H1 (cell line): ENCODE data around the gene USP10. TPM values are rescaled to one million over a fixed set of nuclear protein-coding genes. Genes with fewer than 3 reads are reported as not detected.

Source experiments
- EP300 ChIP-seq, 2 experiments: IDR thresholded peaks; 1 replicate in 1 of 2; 2 replicates in 1 of 2; pipeline ENCODE4 v1.6.1; 2011 to 2012; ENCODE audit warnings: low read depth in 2 of 2, low read length in 2 of 2, mild to moderate bottlenecking in 2 of 2, borderline replicate concordance in 1 of 2, inconsistent platforms in 1 of 2, moderate library complexity in 1 of 2
- EZH2 ChIP-seq: fragments of 200-600 bp; sonication (generic); IDR thresholded peaks from 2 replicates; pipeline ENCODE4 v1.7.1; 2012; ENCODE audit warnings: low read depth, mild to moderate bottlenecking, moderate library complexity, low read length, inconsistent platforms; ENCODE audit not compliant: severe bottlenecking
- GTF2F1 ChIP-seq: IDR thresholded peaks from 2 replicates; pipeline ENCODE4 v1.6.1; 2012; ENCODE audit warnings: low read depth, low read length, improper control_type of control experiment, borderline replicate concordance
- POLR2AphosphoS5 ChIP-seq: IDR thresholded peaks from 2 replicates; pipeline ENCODE4 v1.6.1; 2011; ENCODE audit warnings: low read depth, low read length
- RAD21 ChIP-seq, 2 experiments: IDR thresholded peaks in 1 of 2; conservative IDR thresholded peaks in 1 of 2; 2 replicates each; pipeline ENCODE4 v1.6.1; 2011; ENCODE audit warnings: low read depth in 2 of 2, low read length in 2 of 2, improper control_type of control experiment in 1 of 2, inconsistent platforms in 1 of 2, mild to moderate bottlenecking in 1 of 2, moderate library complexity in 1 of 2
- polyA plus RNA-seq, 7 experiments: library from polyadenylated mRNA; depleted of rRNA in 3 of 7; stranded (reverse) in 5 of 7; unstranded in 2 of 7; fragments of >200 nt in 5 of 7; fragments of 200-250 nt in 2 of 7; gene quantifications; 1 replicate in 5 of 7; 2 replicates in 1 of 7; 4 replicates in 1 of 7; pipeline versions ENCODE4 v1.2.1 to v1.2.3, GENCODE V29; 2011 to 2013; ENCODE audit warnings: missing spikeins in 2 of 7, mixed read lengths in 2 of 7
- total RNA-seq: library from RNA; stranded (reverse); fragmentation: NEBNext Ultra II Directional; extraction: Animal tissue kit (Norgen Biotek cat#: 25700); gene quantifications from 2 replicates; pipeline ENCODE4 v1.2.1, GENCODE V29; 2021
- TF ChIP-seq, protein P1 (sequence below): fragments of 300-600 bp; sonication (generic); IDR thresholded peaks from 2 replicates; pipeline ENCODE4 v1.7.1; 2012; ENCODE audit warnings: low read length, moderate library complexity, mild to moderate bottlenecking, inconsistent platforms; ENCODE audit not compliant: insufficient replicate concordance

The USP10 gene
- total and polyA plus RNA-seq, 2 of the 8 experiments (the other 6 are each of a cell fraction or from before 2014, with no cell fraction given) = 171 to 195 TPM

DNA sequence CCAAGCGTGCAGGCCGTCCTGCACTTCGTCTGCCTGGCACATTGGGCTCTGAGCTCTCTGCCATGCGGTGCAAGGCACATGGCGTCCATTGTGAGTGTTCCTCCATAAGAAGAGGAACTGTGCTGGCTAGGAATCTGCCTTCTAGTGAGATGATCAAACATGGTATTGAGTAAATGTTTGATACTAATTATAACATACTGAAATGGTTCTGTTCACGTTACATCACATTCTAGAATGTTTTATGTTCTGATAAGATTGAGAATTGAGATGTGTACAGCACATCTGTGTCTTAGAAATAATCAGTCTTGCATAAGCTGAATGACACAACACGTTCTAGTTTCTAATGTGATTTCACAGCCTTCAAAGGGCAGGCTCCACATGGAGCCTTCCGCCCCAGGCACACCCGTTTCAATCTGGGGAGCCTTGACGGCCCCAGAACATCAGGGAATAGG, 42.9 kb downstream of the USP10 start (continued):
- TF ChIP-seq, protein P1, sequence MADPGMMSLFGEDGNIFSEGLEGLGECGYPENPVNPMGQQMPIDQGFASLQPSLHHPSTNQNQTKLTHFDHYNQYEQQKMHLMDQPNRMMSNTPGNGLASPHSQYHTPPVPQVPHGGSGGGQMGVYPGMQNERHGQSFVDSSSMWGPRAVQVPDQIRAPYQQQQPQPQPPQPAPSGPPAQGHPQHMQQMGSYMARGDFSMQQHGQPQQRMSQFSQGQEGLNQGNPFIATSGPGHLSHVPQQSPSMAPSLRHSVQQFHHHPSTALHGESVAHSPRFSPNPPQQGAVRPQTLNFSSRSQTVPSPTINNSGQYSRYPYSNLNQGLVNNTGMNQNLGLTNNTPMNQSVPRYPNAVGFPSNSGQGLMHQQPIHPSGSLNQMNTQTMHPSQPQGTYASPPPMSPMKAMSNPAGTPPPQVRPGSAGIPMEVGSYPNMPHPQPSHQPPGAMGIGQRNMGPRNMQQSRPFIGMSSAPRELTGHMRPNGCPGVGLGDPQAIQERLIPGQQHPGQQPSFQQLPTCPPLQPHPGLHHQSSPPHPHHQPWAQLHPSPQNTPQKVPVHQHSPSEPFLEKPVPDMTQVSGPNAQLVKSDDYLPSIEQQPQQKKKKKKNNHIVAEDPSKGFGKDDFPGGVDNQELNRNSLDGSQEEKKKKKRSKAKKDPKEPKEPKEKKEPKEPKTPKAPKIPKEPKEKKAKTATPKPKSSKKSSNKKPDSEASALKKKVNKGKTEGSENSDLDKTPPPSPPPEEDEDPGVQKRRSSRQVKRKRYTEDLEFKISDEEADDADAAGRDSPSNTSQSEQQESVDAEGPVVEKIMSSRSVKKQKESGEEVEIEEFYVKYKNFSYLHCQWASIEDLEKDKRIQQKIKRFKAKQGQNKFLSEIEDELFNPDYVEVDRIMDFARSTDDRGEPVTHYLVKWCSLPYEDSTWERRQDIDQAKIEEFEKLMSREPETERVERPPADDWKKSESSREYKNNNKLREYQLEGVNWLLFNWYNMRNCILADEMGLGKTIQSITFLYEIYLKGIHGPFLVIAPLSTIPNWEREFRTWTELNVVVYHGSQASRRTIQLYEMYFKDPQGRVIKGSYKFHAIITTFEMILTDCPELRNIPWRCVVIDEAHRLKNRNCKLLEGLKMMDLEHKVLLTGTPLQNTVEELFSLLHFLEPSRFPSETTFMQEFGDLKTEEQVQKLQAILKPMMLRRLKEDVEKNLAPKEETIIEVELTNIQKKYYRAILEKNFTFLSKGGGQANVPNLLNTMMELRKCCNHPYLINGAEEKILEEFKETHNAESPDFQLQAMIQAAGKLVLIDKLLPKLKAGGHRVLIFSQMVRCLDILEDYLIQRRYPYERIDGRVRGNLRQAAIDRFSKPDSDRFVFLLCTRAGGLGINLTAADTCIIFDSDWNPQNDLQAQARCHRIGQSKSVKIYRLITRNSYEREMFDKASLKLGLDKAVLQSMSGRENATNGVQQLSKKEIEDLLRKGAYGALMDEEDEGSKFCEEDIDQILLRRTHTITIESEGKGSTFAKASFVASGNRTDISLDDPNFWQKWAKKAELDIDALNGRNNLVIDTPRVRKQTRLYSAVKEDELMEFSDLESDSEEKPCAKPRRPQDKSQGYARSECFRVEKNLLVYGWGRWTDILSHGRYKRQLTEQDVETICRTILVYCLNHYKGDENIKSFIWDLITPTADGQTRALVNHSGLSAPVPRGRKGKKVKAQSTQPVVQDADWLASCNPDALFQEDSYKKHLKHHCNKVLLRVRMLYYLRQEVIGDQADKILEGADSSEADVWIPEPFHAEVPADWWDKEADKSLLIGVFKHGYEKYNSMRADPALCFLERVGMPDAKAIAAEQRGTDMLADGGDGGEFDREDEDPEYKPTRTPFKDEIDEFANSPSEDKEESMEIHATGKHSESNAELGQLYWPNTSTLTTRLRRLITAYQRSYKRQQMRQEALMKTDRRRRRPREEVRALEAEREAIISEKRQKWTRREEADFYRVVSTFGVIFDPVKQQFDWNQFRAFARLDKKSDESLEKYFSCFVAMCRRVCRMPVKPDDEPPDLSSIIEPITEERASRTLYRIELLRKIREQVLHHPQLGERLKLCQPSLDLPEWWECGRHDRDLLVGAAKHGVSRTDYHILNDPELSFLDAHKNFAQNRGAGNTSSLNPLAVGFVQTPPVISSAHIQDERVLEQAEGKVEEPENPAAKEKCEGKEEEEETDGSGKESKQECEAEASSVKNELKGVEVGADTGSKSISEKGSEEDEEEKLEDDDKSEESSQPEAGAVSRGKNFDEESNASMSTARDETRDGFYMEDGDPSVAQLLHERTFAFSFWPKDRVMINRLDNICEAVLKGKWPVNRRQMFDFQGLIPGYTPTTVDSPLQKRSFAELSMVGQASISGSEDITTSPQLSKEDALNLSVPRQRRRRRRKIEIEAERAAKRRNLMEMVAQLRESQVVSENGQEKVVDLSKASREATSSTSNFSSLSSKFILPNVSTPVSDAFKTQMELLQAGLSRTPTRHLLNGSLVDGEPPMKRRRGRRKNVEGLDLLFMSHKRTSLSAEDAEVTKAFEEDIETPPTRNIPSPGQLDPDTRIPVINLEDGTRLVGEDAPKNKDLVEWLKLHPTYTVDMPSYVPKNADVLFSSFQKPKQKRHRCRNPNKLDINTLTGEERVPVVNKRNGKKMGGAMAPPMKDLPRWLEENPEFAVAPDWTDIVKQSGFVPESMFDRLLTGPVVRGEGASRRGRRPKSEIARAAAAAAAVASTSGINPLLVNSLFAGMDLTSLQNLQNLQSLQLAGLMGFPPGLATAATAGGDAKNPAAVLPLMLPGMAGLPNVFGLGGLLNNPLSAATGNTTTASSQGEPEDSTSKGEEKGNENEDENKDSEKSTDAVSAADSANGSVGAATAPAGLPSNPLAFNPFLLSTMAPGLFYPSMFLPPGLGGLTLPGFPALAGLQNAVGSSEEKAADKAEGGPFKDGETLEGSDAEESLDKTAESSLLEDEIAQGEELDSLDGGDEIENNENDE = no peak
- TF ChIP-seq RAD21 (IDR thresholded peaks at IDR 0.05 in 1 of 2, conservative IDR thresholded peaks at IDR 0.05 in 1 of 2; ENCODE audit: low read depth in 2 of 2, low read length in 2 of 2) (no peak), EP300 (IDR thresholded peaks at IDR 0.05; ENCODE audit: borderline replicate concordance in 1 of 2, low read depth in 2 of 2, low read length in 2 of 2) (no peak), POLR2AphosphoS5 (no peak), GTF2F1 (no peak), EZH2 (no peak)
- TF ChIP-seq, all 59 proteins: peak for 0
